AG10803 (cell line): ENCODE results near the gene ZIC5.

Source experiments
- DNase-seq: peaks from one replicate; pipeline ENCODE4 v3.0.0; 2010; ENCODE audit warnings: low read depth
- H3K4me3 ChIP-seq: 2 replicates; pipeline ENCODE4 v1.5.1; 2011; ENCODE audit warnings: mild to moderate bottlenecking, low read length, control low read depth
- TF ChIP-seq, protein P1 (sequence below): conservative IDR thresholded peaks from 2 replicates; pipeline ENCODE4 v1.5.1; 2011; ENCODE audit warnings: mild to moderate bottlenecking, low read length, control low read depth, inconsistent platforms

ZIC5 gene

DNA sequence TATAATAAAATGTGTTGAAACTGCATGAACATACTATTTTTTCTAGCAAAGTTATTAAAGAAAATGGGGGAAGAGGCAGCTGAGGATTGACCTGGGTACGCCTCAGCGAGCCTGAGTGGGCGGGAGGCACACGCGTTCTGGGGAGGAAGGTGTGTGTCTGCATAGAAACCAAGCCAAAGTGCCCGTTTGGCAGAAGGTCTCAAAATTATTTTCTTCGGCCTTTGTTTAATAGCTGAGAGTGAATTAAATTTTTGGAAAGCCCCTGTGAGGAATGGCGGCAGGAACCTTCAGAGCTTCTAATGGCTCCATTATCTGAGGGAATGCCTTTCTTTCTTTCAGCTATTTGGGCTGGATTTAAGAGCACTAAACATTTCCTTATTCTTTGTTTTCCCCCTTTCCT, 15.2 kb upstream of the ZIC5 start:
- TF ChIP-seq, protein P1, sequence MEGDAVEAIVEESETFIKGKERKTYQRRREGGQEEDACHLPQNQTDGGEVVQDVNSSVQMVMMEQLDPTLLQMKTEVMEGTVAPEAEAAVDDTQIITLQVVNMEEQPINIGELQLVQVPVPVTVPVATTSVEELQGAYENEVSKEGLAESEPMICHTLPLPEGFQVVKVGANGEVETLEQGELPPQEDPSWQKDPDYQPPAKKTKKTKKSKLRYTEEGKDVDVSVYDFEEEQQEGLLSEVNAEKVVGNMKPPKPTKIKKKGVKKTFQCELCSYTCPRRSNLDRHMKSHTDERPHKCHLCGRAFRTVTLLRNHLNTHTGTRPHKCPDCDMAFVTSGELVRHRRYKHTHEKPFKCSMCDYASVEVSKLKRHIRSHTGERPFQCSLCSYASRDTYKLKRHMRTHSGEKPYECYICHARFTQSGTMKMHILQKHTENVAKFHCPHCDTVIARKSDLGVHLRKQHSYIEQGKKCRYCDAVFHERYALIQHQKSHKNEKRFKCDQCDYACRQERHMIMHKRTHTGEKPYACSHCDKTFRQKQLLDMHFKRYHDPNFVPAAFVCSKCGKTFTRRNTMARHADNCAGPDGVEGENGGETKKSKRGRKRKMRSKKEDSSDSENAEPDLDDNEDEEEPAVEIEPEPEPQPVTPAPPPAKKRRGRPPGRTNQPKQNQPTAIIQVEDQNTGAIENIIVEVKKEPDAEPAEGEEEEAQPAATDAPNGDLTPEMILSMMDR = no peak
- no peak overlapping the region for H3K4me3 ChIP-seq
- no peak for DNase-seq

DNA sequence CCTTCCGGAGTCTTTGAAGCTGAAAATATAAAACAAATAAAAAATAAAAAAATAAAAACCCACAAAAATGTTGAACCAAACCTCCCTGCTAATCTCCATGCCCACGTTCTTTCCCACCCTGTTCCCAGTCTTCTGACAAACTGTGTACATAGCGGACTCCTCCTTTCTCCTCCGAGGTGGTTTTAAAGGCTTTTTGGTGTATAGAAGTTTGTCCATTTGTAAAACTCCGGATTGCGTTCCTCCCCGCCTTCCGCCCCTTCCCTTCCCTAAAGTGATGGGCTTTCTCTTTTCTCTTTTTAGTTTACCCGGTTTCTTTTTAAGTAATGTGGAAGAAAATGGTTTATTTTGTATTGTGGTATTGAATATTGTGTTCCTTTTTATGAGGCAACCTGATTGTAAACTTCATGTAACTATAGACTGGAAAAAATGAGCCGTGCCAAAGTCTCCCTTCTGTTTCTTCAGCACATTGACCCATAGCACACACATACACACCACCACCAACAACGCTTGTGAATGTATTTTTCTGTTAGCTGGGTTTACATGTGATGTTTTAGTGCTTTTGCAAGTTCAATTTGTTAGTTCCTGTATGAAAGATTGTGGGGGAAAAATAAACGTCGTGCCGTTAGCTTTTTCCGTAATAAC, 14.4 kb upstream of the ZIC5 start:
- DNase-seq = no peak
- TF ChIP-seq, protein P1 = no peak
- no peak overlapping the region for H3K4me3 ChIP-seq

DNA sequence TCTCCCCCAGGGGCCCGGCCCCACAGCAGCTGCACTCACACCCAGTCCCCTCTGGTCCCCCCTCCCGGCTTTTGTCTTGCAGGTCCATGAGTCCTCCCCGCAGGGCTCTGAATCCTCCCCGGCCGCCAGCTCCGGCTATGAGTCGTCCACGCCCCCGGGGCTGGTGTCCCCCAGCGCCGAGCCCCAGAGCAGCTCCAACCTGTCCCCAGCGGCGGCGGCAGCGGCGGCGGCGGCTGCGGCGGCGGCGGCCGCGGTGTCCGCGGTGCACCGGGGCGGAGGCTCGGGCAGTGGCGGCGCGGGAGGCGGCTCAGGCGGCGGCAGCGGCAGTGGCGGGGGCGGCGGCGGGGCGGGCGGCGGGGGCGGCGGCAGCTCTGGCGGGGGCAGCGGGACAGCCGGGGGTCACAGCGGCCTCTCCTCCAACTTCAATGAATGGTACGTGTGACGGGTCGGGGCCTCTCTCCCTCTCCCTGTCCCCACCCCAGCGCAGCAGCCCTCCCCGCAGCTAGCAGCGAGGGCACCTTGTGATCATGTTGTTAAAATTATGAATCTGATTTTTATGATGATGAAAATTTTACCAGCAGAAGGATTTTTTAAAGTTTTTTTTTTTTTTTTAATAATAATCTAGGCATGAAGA, 13.8 kb upstream of the ZIC5 start:
- H3K4me3 ChIP-seq = no peak overlapping the region
- no peak for DNase-seq
- TF ChIP-seq, protein P1 = no peak

DNA sequence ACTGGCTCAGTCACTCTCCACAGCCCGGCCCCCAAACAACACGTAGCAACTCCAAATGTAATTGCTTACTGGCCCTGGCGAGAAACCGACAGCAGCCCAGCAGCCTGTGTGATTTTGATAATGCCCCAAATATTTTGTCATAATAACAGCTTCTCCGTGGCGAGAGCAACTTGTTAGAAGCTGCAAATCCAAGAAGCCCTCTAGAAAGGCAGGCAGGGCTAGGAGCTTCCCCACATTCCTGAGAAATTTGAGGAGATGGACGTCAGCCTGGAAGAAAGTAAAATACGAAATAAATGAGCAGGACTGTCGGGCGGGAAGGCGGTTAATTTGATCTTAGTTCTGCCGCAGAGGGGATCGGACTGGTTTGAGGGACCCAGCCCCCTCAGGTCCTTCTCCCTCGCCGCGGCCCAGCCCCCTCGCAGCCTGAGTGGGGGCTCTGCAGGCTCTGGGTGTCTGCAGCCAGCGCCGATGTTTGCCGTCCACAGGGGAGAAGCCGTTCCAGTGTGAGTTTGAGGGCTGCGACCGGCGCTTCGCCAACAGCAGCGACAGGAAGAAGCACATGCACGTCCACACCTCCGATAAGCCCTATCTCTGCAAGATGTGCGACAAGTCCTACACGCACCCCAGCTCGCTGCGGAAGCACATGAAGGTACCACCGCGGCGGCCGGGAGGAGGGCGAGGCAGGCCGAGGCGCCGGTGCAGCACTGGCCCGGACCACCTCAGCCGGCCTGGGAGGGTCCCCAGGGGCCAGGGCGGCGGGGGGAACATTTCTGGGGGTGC, 13.1 kb upstream of the ZIC5 start:
- DNase-seq = no peak
- no peak overlapping the region for H3K4me3 ChIP-seq
- TF ChIP-seq, protein P1 = no peak

DNA sequence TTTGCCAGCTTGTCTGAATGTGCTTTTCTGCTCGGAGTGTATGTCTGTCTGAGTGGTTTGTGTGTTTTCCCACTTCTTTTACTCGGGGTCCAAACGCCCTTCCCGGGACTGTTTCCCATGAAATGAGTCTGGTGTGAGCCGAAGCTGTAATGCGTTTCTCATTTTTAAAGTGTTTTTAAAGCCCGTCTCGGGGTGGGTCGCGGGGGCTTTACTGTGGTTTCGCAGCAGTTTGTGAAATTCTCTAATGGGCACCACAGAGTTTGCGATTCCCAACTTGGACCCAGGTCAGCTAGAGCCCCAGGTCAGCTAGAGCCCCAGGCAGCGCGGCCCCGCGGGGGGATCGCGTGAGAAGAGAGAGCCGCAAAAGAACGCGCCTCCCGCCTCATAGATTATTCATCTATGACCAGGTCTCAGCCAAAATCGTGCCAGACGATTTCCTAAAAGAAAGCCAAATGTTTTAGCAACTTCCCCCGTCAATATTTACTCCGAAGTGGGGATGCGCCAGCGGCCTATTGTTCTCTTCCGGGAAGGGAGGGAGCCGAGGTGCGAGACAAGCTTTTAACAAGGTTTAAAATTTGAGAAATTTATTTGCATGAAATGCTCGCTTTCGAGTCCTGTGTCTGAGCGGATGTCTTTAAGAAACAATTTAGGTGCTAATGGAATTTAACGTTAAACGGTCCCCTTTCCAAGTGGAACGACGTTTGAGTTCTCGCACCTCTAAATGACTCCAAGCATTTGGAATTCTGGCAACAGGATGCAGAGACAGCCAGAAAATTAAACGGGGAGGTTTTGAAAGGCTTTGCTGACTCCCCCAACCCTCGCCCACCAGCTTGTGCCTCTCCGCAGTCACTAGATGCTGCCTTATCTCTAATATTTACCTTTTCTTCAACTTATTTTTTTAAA, 12.2 kb upstream of the ZIC5 start:
- no peak for DNase-seq
- no peak overlapping the region for H3K4me3 ChIP-seq

DNA sequence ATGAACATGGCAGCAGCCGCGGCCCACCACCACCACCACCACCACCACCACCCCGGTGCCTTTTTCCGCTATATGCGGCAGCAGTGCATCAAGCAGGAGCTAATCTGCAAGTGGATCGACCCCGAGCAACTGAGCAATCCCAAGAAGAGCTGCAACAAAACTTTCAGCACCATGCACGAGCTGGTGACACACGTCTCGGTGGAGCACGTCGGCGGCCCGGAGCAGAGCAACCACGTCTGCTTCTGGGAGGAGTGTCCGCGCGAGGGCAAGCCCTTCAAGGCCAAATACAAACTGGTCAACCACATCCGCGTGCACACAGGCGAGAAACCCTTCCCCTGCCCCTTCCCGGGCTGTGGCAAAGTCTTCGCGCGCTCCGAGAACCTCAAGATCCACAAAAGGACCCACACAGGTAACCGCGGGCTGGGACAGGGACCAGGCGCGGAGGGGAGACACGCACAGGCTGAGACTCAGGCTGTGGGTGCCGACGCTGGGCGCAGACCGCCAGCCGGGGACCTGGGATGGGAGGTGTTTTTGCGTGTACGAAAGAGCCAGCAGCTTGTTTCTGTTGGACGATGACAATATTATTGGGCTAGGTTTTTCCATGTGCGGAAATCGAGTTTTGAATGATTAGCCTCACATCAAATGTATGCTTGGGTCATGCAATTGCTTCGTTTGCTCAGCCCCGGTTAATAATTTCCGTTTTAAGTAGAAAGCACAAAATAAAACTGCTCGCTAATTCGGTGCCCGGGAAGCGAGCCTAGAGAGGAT, 11.3 kb upstream of the ZIC5 start:
- DNase-seq = no peak
- no peak overlapping the region for H3K4me3 ChIP-seq
- TF ChIP-seq, protein P1 = no peak

More for the DNA sequence above, 12.2 kb upstream of the ZIC5 start:
- TF ChIP-seq, protein P1 = no peak
